ENCODE data around the gene TENT5C.

DNA sequence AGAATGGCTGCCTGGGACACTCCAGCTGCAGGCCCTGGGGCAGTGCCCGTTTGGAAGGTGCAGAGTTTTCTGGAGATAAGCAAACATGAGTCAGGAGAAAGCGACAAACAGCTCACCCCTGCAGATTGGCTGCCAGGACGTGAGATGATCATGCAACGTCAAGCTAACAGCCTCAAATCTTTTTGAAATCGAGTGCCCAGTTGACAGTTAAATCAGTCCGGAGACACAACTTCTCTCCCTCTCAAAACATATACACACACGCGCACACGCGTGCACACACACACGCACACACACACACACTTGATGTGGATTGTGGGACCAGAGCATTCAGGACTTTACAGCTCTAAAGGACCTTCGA is 49.4 kb downstream of the TENT5C start:
- TF ChIP-seq, protein P1, sequence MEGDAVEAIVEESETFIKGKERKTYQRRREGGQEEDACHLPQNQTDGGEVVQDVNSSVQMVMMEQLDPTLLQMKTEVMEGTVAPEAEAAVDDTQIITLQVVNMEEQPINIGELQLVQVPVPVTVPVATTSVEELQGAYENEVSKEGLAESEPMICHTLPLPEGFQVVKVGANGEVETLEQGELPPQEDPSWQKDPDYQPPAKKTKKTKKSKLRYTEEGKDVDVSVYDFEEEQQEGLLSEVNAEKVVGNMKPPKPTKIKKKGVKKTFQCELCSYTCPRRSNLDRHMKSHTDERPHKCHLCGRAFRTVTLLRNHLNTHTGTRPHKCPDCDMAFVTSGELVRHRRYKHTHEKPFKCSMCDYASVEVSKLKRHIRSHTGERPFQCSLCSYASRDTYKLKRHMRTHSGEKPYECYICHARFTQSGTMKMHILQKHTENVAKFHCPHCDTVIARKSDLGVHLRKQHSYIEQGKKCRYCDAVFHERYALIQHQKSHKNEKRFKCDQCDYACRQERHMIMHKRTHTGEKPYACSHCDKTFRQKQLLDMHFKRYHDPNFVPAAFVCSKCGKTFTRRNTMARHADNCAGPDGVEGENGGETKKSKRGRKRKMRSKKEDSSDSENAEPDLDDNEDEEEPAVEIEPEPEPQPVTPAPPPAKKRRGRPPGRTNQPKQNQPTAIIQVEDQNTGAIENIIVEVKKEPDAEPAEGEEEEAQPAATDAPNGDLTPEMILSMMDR (IDR thresholded peaks at IDR 0.05; ENCODE audit: low read depth, low read length): no peak
- TF ChIP-seq POLR2A (IDR thresholded peaks at IDR 0.05; ENCODE audit: extremely low read depth, insufficient read length) (no peak), MYC (IDR thresholded peaks at IDR 0.05; ENCODE audit: low read depth, low read length) (no peak)
- TF ChIP-seq, protein P2, sequence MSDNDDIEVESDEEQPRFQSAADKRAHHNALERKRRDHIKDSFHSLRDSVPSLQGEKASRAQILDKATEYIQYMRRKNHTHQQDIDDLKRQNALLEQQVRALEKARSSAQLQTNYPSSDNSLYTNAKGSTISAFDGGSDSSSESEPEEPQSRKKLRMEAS (IDR thresholded peaks at IDR 0.05; ENCODE audit: low read depth, low read length): no peak

All from NB4 (cell line).